Spleen (tissue), 7 donors: ENCODE measurements around the gene GPR152.

Source experiments
- POLR2A ChIP-seq, 3 donors: fragments of 450-650 bp; IDR thresholded peaks; one replicate each; pipeline ENCODE4 v1.5.1; 2017; ENCODE audit warnings: antibody characterized with exemption in 3 of 3, mild to moderate bottlenecking in 1 of 3
- TF ChIP-seq, protein P1 (sequence below), 11 experiments: fragments of 200-600 bp in 7 of 11; fragments of 450-650 bp in 4 of 11; sonication (generic) in 4 of 11; IDR thresholded peaks in 8 of 11; conservative IDR thresholded peaks in 3 of 11; 1 replicate in 7 of 11; 2 replicates in 4 of 11; pipeline versions ENCODE4 v1.4.0 to v1.8.0; 2016 to 2021; ENCODE audit warnings: antibody characterized with exemption in 11 of 11, inconsistent platforms in 4 of 11, mild to moderate bottlenecking in 1 of 11
- donor health status: DM: no; HTN: no; CAD: no; lungs with moderate emphysema.
- donor health status: DM: no; HTN: no; CAD: no.
- donor health status: DM: no; HTN: no; CAD: no.

GRCh38 chr11:67463680-67464410, 11.3 kb upstream of the GPR152 start:
- TF ChIP-seq, protein P1, sequence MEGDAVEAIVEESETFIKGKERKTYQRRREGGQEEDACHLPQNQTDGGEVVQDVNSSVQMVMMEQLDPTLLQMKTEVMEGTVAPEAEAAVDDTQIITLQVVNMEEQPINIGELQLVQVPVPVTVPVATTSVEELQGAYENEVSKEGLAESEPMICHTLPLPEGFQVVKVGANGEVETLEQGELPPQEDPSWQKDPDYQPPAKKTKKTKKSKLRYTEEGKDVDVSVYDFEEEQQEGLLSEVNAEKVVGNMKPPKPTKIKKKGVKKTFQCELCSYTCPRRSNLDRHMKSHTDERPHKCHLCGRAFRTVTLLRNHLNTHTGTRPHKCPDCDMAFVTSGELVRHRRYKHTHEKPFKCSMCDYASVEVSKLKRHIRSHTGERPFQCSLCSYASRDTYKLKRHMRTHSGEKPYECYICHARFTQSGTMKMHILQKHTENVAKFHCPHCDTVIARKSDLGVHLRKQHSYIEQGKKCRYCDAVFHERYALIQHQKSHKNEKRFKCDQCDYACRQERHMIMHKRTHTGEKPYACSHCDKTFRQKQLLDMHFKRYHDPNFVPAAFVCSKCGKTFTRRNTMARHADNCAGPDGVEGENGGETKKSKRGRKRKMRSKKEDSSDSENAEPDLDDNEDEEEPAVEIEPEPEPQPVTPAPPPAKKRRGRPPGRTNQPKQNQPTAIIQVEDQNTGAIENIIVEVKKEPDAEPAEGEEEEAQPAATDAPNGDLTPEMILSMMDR (IDR thresholded peaks at IDR 0.05 in 8 of 11, conservative IDR thresholded peaks at IDR 0.05 in 3 of 11) = no peak
- TF ChIP-seq POLR2A (IDR thresholded peaks at IDR 0.05) = no peak
